Measurements from ENCODE around the gene MYPOP.

Gene MYPOP

DNA sequence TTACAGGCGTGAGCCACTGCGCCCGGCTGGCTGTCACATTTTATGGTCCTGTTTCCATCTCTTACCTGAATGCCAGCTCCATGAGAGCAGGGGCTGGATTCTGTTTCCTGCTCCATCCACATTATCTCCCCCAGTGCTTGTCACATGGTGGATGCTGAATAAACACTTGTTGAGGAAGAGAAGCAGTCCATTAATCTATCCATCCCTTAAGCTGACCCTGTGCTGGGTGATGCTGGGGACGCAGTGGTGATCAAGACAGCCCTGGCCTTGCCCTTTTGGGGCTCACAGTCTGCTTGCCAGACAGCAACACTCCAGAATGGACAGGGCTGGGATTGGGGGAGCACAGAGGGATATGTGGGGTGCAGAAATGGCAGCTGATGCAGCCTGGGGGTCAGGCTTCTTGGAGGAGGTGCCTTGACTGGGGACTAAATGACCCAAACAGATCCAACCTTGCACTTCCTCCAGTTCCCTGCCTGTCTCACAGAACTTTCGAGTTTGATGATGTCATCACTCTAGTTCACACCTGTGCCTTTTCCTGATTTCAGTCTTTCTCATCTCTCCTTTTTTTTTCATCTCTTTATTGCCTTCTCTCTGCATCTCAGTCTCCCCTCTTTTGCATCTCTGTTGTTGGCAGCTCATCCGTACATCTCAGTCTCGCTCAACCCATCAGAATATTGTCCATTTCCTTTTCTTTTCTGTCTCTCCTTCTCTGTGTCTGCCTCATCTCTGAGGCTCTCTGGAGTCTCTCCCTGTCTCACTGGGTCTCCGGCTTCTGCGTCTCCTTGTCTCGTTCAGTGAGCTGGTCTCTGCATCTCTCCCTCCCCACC lies 21.1 kb downstream of the MYPOP start:
- TF ChIP-seq, protein P1, sequence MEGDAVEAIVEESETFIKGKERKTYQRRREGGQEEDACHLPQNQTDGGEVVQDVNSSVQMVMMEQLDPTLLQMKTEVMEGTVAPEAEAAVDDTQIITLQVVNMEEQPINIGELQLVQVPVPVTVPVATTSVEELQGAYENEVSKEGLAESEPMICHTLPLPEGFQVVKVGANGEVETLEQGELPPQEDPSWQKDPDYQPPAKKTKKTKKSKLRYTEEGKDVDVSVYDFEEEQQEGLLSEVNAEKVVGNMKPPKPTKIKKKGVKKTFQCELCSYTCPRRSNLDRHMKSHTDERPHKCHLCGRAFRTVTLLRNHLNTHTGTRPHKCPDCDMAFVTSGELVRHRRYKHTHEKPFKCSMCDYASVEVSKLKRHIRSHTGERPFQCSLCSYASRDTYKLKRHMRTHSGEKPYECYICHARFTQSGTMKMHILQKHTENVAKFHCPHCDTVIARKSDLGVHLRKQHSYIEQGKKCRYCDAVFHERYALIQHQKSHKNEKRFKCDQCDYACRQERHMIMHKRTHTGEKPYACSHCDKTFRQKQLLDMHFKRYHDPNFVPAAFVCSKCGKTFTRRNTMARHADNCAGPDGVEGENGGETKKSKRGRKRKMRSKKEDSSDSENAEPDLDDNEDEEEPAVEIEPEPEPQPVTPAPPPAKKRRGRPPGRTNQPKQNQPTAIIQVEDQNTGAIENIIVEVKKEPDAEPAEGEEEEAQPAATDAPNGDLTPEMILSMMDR (IDR thresholded peaks at IDR 0.05; ENCODE audit: low read depth, low read length): no peak
- no peak for DNase-seq (ENCODE audit: low read depth, low spot score)
- no peak overlapping the region for H3K4me3 ChIP-seq (ENCODE audit: low read depth, low read length)
- in situ Hi-C loops (cut with HindIII; ENCODE audit: low sequenced_read_pairs): no loop called here

DNA sequence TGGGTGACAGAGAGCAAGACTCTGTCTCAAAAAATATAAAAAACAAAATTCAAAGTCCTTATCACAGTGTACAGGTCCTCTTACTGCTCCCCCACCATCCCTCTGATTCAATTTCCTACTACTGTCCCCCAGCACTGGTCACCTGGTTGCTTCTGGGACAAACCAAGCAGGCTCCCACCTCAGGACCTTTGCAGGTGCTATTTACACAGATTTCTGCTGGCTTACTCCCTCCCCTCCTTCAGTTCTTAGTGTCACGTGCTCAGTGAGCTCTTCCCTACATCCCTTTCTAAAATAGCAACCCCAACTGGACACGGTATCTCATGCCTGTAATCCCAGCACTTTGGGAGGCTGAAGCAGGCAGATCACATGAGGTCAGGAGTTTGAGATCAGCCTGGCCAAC lies 22.4 kb downstream of the MYPOP start:
- TF ChIP-seq, protein P1 (IDR thresholded peaks at IDR 0.05; ENCODE audit: low read depth, low read length): no peak
- H3K4me3 ChIP-seq (ENCODE audit: low read depth, low read length): no peak overlapping the region
- DNase-seq (ENCODE audit: low read depth, low spot score): no peak
- in situ Hi-C loops (cut with HindIII; ENCODE audit: low sequenced_read_pairs): no loop called here

DNA sequence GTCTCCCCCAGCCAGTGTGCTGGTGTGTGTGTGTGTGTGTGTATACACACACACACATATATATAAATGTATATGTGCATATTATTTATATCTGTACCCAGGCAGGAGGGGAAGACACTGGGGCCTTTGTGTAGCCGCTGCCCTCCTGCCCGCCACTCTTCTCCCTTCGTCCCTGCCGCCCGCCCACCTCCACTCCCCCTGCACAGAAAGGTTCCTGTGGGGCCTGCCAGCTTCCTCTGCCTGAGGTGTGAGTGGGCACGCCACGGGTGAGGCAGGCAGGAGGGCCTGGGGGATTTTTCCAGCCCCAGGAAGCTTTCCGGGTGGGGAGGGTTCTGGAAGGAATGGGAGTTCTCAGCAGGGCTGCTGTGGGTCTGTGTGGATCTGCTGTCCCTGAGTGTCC lies 23.4 kb downstream of the MYPOP start:
- in situ Hi-C loops (cut with HindIII; ENCODE audit: low sequenced_read_pairs): no loop called here
- TF ChIP-seq, protein P1 (IDR thresholded peaks at IDR 0.05; ENCODE audit: low read depth, low read length): no peak
- H3K4me3 ChIP-seq (ENCODE audit: low read depth, low read length): no peak overlapping the region
- no peak for DNase-seq (ENCODE audit: low read depth, low spot score)

DNA sequence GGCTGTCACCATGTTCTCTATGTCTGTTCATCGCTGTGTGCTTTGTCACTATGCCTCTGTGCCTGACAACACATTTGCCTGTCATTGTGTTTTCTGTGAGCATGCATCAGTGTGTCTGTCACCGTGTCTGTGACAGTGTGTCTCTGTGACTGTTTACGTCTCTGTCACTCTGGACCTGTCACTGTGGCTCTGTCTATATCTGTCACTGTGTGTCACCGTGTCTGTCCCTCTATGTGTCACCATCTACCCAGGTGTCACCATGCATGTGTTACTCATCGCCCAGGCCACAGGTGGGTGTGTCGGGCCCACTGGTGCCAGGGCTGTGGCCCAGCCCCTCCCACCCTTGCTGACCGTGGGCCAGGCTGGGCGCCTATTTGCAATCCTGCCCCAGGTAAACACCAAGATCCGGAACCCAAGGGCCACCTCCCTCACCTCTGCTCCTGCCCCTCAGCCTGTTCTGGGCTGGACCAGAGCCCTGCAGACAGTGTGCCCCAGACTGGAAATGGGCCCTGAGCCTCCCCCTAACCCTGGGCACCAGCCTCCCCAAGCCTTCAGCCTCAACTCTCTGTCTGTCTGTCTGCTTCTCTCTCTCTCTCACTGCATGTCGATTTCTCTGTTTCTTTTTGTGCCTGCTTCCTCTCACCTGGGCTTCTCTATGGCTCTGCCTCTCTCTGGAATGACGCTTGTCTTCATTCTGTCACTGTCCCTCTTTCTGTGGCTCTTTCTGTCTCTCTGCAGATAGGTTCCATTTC lies 24.2 kb downstream of the MYPOP start:
- no peak for DNase-seq (ENCODE audit: low read depth, low spot score)
- no peak overlapping the region for H3K4me3 ChIP-seq (ENCODE audit: low read depth, low read length)
- in situ Hi-C loops (cut with HindIII; ENCODE audit: low sequenced_read_pairs): no loop called here
- TF ChIP-seq, protein P1 (IDR thresholded peaks at IDR 0.05; ENCODE audit: low read depth, low read length): no peak

DNA sequence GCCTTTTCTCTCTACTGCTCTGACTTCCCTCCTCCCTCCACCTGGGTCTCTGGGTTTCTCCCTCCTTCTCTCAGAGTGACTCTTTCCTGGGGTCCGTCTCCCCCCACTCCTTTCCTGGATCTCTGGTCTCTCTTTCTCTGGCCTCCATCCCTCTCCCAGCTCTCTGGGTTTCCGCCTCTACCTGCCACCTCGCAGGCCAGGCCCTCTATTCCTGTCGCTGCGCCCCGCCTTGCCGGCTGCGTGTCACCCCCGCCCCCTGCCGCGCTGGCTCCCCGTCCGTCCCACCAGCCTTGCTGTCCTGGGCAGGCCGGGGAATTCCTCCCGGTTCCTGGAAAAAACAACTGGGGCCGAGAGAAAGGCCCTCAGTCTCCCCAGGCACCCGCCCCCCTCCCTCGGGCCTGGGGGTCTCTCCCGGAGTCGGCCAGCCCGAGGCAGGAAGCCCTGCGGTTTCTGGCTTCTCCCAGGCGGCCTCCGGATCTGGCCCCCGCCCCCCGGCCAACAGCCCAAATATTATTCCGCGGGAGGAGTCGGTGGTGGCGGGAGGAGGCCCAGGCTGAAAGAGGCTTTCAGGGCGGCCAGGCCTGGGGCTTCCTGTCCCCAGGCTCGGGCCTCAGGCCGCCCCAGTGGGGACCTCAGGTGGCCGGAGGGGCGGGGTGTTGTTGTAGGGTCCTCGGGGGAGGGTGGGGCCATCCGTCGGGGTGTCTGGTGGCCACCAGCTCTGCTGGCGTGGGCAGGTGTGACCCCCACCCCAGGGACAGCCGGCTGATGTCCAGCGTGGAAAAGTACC lies 25.8 kb downstream of the MYPOP start:
- in situ Hi-C loops (cut with HindIII; ENCODE audit: low sequenced_read_pairs): no loop called here
- DNase-seq (ENCODE audit: low read depth, low spot score): peak; percentile 30
- H3K4me3 ChIP-seq (ENCODE audit: low read depth, low read length): no peak overlapping the region
- TF ChIP-seq, protein P1 (IDR thresholded peaks at IDR 0.05; ENCODE audit: low read depth, low read length): no peak

DNA sequence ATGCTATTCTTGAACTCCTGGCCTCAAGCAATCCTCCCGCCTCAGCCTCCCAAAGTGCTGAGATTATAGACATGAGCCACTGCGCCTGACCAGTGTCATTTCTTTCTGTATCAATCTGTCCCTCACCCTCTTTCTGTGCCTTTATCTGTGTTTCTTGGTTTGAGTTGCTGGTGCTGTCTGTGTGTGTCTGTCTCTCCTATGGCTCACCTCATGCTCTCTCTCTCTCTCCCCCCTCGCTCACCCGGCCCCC lies 26.3 kb downstream of the MYPOP start:
- no peak overlapping the region for H3K4me3 ChIP-seq (ENCODE audit: low read depth, low read length)
- no peak for DNase-seq (ENCODE audit: low read depth, low spot score)
- in situ Hi-C loops (cut with HindIII; ENCODE audit: low sequenced_read_pairs): no loop called here
- TF ChIP-seq, protein P1 (IDR thresholded peaks at IDR 0.05; ENCODE audit: low read depth, low read length): no peak

All from astrocyte of the spinal cord (primary cell).